Measurements from ENCODE around the gene IL18BP.
A peak's percentile ranks its signal among the peaks of the same experiment; 100 is the strongest.

IL18BP gene

GRCh38 chr11:72013765-72014711 is 15.3 kb downstream of the IL18BP start:
- DNase-seq: peak; percentile 47

- peak; percentile 36 for DNase-seq
These were observed 16.1 kb downstream of the IL18BP start for GRCh38 chr11:72014761-72015320.

- peak; percentile 47 for DNase-seq
These were observed 16.9 kb downstream of the IL18BP start for GRCh38 chr11:72015511-72016061.

GRCh38 chr11:72018171-72018570 is 19.5 kb downstream of the IL18BP start:
- DNase-seq: no peak

GRCh38 chr11:72023335-72023734 is 24.6 kb downstream of the IL18BP start:
- no peak for DNase-seq

GRCh38 chr11:72024069-72024754 is 25.5 kb downstream of the IL18BP start:
- no peak for DNase-seq

- DNase-seq: no peak
These were observed 27.4 kb downstream of the IL18BP start for GRCh38 chr11:72026090-72026489.

GRCh38 chr11:72030472-72031045 is 31.9 kb downstream of the IL18BP start:
- DNase-seq: no peak

GRCh38 chr11:72036687-72037086 is 38.0 kb downstream of the IL18BP start:
- no peak for DNase-seq

GRCh38 chr11:72037554-72038311 is 39.0 kb downstream of the IL18BP start:
- no peak for DNase-seq

GRCh38 chr11:72038491-72038890 is 39.8 kb downstream of the IL18BP start:
- peak; percentile 83 for DNase-seq

- peak; percentile 54 for DNase-seq
These were observed 40.5 kb downstream of the IL18BP start for GRCh38 chr11:72039031-72039855.

- DNase-seq: no peak
These were observed 41.2 kb downstream of the IL18BP start for GRCh38 chr11:72039856-72040401.

- DNase-seq: peak; percentile 98
These were observed 42.0 kb downstream of the IL18BP start for GRCh38 chr11:72040491-72041363.

- peak; percentile 90 for DNase-seq
These were observed 42.8 kb downstream of the IL18BP start for GRCh38 chr11:72041364-72042063.

- DNase-seq: no peak
These were observed 43.5 kb downstream of the IL18BP start for GRCh38 chr11:72042064-72042745.

- DNase-seq: no peak
These were observed 47.1 kb downstream of the IL18BP start for GRCh38 chr11:72045849-72046248.

GRCh38 chr11:72048766-72049460 is 50.2 kb downstream of the IL18BP start:
- DNase-seq: no peak

Measured in right forelimb (tissue), 1 donor.